ENCODE measurements around the gene MPRIP. TPM values are rescaled to one million over a fixed set of nuclear protein-coding genes. Genes with fewer than 3 reads are reported as not detected.

Gene MPRIP
- total RNA-seq, 1 experiment from 2014 or later, result 338 TPM

GRCh38 chr17:17086585-17086984, 44.3 kb downstream of the MPRIP start:
- CTCF ChIA-PET, result no interaction called here
- DNase-seq, result no peak
- H3K4me3 Mint-ChIP-seq (ENCODE audit: low read depth, unreplicated experiment), result no peak overlapping the region
- intact Hi-C loops (cut with micrococcal nuclease; ENCODE audit: unreplicated experiment), result no loop called here
- BruUV-seq (replicated peaks), result no TSS peak
- no peaks in the 10 kb centered on the region for H3K27me3 Mint-ChIP-seq (ENCODE audit: unreplicated experiment)
- peaks cover 64% of the 10 kb centered on the region for H3K36me3 Mint-ChIP-seq (ENCODE audit: insufficient read depth, unreplicated experiment)
- peaks cover 43% of the 10 kb centered on the region for H3K4me1 Mint-ChIP-seq (ENCODE audit: low read depth, unreplicated experiment)
- no peaks in the 10 kb centered on the region for H3K9me3 Mint-ChIP-seq (ENCODE audit: low read depth, unreplicated experiment)
- no peak overlapping the region for H3K27ac Mint-ChIP-seq (ENCODE audit: unreplicated experiment)
- no peak for TF ChIP-seq CTCF (IDR thresholded peaks at IDR 0.05; ENCODE audit: unreplicated experiment)

- BruUV-seq (replicated peaks), result no TSS peak
- intact Hi-C loops (cut with micrococcal nuclease; ENCODE audit: unreplicated experiment), result no loop called here
- CTCF ChIA-PET, result no interaction called here
- no peak for DNase-seq
- peaks cover 52% of the 10 kb centered on the region for H3K4me1 Mint-ChIP-seq (ENCODE audit: low read depth, unreplicated experiment)
- no peak overlapping the region for H3K4me3 Mint-ChIP-seq (ENCODE audit: low read depth, unreplicated experiment)
- H3K9me3 Mint-ChIP-seq (ENCODE audit: low read depth, unreplicated experiment), result no peaks in the 10 kb centered on the region
- TF ChIP-seq CTCF (IDR thresholded peaks at IDR 0.05; ENCODE audit: unreplicated experiment), result no peak
- H3K27me3 Mint-ChIP-seq (ENCODE audit: unreplicated experiment), result no peaks in the 10 kb centered on the region
- peaks cover 60% of the 10 kb centered on the region for H3K36me3 Mint-ChIP-seq (ENCODE audit: insufficient read depth, unreplicated experiment)
- no peak overlapping the region for H3K27ac Mint-ChIP-seq (ENCODE audit: unreplicated experiment)
Measured at GRCh38 chr17:17087424-17088015, 45.3 kb downstream of the MPRIP start.

- Mint-ChIP-seq H3K36me3 (ENCODE audit: insufficient read depth, unreplicated experiment) (peaks cover 55% of the 10 kb centered on the region), H3K4me1 (ENCODE audit: low read depth, unreplicated experiment) (peaks cover 56% of the 10 kb centered on the region), H3K9me3 (ENCODE audit: low read depth, unreplicated experiment) (no peaks in the 10 kb centered on the region), H3K27ac (ENCODE audit: unreplicated experiment) (no peak overlapping the region), H3K27me3 (ENCODE audit: unreplicated experiment) (no peaks in the 10 kb centered on the region), H3K4me3 (ENCODE audit: low read depth, unreplicated experiment) (no peak overlapping the region)
- CTCF ChIA-PET, result no interaction called here
- intact Hi-C loops (cut with micrococcal nuclease; ENCODE audit: unreplicated experiment), result no loop called here
- no peak for DNase-seq
- TF ChIP-seq CTCF (IDR thresholded peaks at IDR 0.05; ENCODE audit: unreplicated experiment), result no peak
- BruUV-seq (replicated peaks), result no TSS peak
Measured at GRCh38 chr17:17088086-17088485, 45.8 kb downstream of the MPRIP start.

GRCh38 chr17:17088541-17089525, 46.6 kb downstream of the MPRIP start:
- H3K9me3 Mint-ChIP-seq (ENCODE audit: low read depth, unreplicated experiment), result no peaks in the 10 kb centered on the region
- no peak for TF ChIP-seq CTCF (IDR thresholded peaks at IDR 0.05; ENCODE audit: unreplicated experiment)

More at GRCh38 chr17:17088541-17089525, 46.6 kb downstream of the MPRIP start:
- CTCF ChIA-PET, result no interaction called here
- Mint-ChIP-seq H3K27me3 (ENCODE audit: unreplicated experiment) (no peaks in the 10 kb centered on the region), H3K4me1 (ENCODE audit: low read depth, unreplicated experiment) (peaks cover 59% of the 10 kb centered on the region), H3K27ac (ENCODE audit: unreplicated experiment) (no peak overlapping the region), H3K36me3 (ENCODE audit: insufficient read depth, unreplicated experiment) (peaks cover 48% of the 10 kb centered on the region), H3K4me3 (ENCODE audit: low read depth, unreplicated experiment) (no peak overlapping the region)
- intact Hi-C loops (cut with micrococcal nuclease; ENCODE audit: unreplicated experiment), result no loop called here
- DNase-seq, result no peak
- BruUV-seq (replicated peaks), result no TSS peak

Data from Calu3 (cell line).